Activated CD4-positive, alpha-beta memory T cell treated with anti-CD3 and anti-CD28 coated beads for 36 hours (primary cell): ENCODE data around the gene MVK. TPM values are rescaled to one million over a fixed set of nuclear protein-coding genes. Genes with fewer than 3 reads are reported as not detected.

Experiments used
- CTCF ChIA-PET: fragments of 350-600 bp; sonication (Branson Sonifier 250); formaldehyde crosslinking; loops from one replicate; lab custom pipeline; 2021; ENCODE audit warnings: antibody characterized with exemption, inconsistent platforms; lab: Charles Lee
- POLR2A ChIA-PET: fragments of 350-600 bp; sonication (Branson Sonifier 250); formaldehyde crosslinking; loops from one replicate; lab custom pipeline; 2021; ENCODE audit warnings: antibody characterized with exemption; lab: Charles Lee
- DNase-seq: peaks from one replicate; pipeline ENCODE4 v3.0.0-alpha.2; 2020
- H3K27ac Mint-ChIP-seq: one replicate; pipeline ENCODE4 v1.8.0; 2021; ENCODE audit warnings: mixed read lengths
- H3K27me3 Mint-ChIP-seq: one replicate; pipeline ENCODE4 v1.8.0; 2021; ENCODE audit warnings: mixed read lengths
- H3K36me3 Mint-ChIP-seq: one replicate; pipeline ENCODE4 v1.8.0; 2021; ENCODE audit warnings: mixed read lengths
- H3K4me1 Mint-ChIP-seq: one replicate; pipeline ENCODE4 v1.8.0; 2021; ENCODE audit warnings: low read depth, mixed read lengths
- H3K4me3 Mint-ChIP-seq: one replicate; pipeline ENCODE4 v1.8.0; 2021; ENCODE audit warnings: mild to moderate bottlenecking, mixed read lengths
- H3K9me3 Mint-ChIP-seq: one replicate; pipeline ENCODE4 v1.8.0; 2021; ENCODE audit warnings: mixed read lengths
- intact Hi-C: fragments of 100-400 bp; cut with micrococcal nuclease; formaldehyde crosslinking; loops from one replicate; pipeline ENCODE4 v1.15.1; 2023
- total RNA-seq, 2 experiments: library from RNA; stranded (reverse); gene quantifications; one replicate each; pipeline ENCODE4 v1.2.3, GENCODE V29; 2021

The MVK gene
- total RNA-seq, 2 experiments from 2014 or later: 21.2 TPM

GRCh38 chr12:109572506-109572845 is 1.1 kb upstream of the MVK start:
- Mint-ChIP-seq H3K36me3 (peaks cover 21% of the 10 kb centered on the region), H3K4me1 (peaks cover 27% of the 10 kb centered on the region), H3K27me3 (no peaks in the 10 kb centered on the region), H3K27ac (peak overlapping the region; percentile 85), H3K9me3 (no peaks in the 10 kb centered on the region), H3K4me3 (peak overlapping the region; percentile 86)
- no peak for DNase-seq
- ChIA-PET CTCF (interaction anchor here (1.3 to 1.7 kb wide), 2 partner anchors 25 to 273 kb away, joined by 3 to 8 read pairs; no protein-coding TSS in a partner anchor), POLR2A (interaction anchor here (2.7 kb wide), 1 partner anchor 95 kb away, joined by 10 read pairs; the partner anchor contains the start of genes KCTD10 and UBE3B)
- intact Hi-C loops: loop anchor here (5.0 to 10.0 kb wide), 4 partner anchors 312 to 1060 kb away; partner anchors contain the start of genes GLTP, SSH1 and UNG

- POLR2A ChIA-PET: interaction anchor here (0.9 to 2.7 kb wide), 5 partner anchors 9 to 139 kb away, joined by 3 to 10 read pairs (median 4); partner anchors contain the start of genes KCTD10 and UBE3B
- intact Hi-C loops: loop anchor here (1.0 to 10.0 kb wide), 6 partner anchors 97 to 1062 kb away; partner anchors contain the start of genes FAM222A, GLTP, KCTD10 and SSH1
These were observed 285 bp downstream of the MVK start for GRCh38 chr12:109573914-109574244.

GRCh38 chr12:109575683-109576082 is 2.1 kb downstream of the MVK start:
- Mint-ChIP-seq H3K27ac (no peak overlapping the region), H3K27me3 (no peaks in the 10 kb centered on the region), H3K4me1 (peaks cover 27% of the 10 kb centered on the region), H3K9me3 (no peaks in the 10 kb centered on the region), H3K4me3 (peak overlapping the region; percentile 26), H3K36me3 (peaks cover 38% of the 10 kb centered on the region)
- CTCF ChIA-PET: interaction anchor here (1.2 to 2.8 kb wide), 2 partner anchors 22 to 199 kb away, joined by 4 to 26 read pairs; no protein-coding TSS in a partner anchor
- DNase-seq: no peak
- POLR2A ChIA-PET: no interaction called here
- intact Hi-C loops: loop anchor here (10.0 kb wide), 2 partner anchors 309 to 721 kb away; partner anchors contain the start of genes GLTP and SSH1

More at GRCh38 chr12:109573914-109574244, 285 bp downstream of the MVK start:
- Mint-ChIP-seq H3K9me3 (no peaks in the 10 kb centered on the region), H3K4me3 (peak overlapping the region; percentile 86), H3K27me3 (no peaks in the 10 kb centered on the region), H3K4me1 (peaks cover 27% of the 10 kb centered on the region), H3K36me3 (peaks cover 32% of the 10 kb centered on the region), H3K27ac (peak overlapping the region; percentile 12)
- CTCF ChIA-PET: interaction anchor here (1.1 to 2.8 kb wide), 4 partner anchors 23 to 462 kb away, joined by 3 to 26 read pairs (median 6); no protein-coding TSS in a partner anchor
- no peak for DNase-seq

- Mint-ChIP-seq H3K4me3 (no peak overlapping the region), H3K27ac (no peak overlapping the region), H3K4me1 (peaks cover 20% of the 10 kb centered on the region), H3K9me3 (no peaks in the 10 kb centered on the region), H3K36me3 (peaks cover 41% of the 10 kb centered on the region), H3K27me3 (no peaks in the 10 kb centered on the region)
- POLR2A ChIA-PET: no interaction called here
- CTCF ChIA-PET: no interaction called here
- DNase-seq: no peak
- intact Hi-C loops: loop anchor here (10.0 kb wide), 2 partner anchors 307 to 723 kb away; partner anchors contain the start of genes GLTP and SSH1
These were observed 3.7 kb downstream of the MVK start for GRCh38 chr12:109577311-109577710.

GRCh38 chr12:109578330-109578927 is 4.8 kb downstream of the MVK start:
- H3K27me3 Mint-ChIP-seq: no peaks in the 10 kb centered on the region
- DNase-seq: no peak
- H3K27ac Mint-ChIP-seq: no peak overlapping the region
- H3K36me3 Mint-ChIP-seq: peaks cover 38% of the 10 kb centered on the region
- H3K9me3 Mint-ChIP-seq: no peaks in the 10 kb centered on the region
- ChIA-PET CTCF (no interaction called here), POLR2A (interaction anchor here (1.2 kb wide), 1 partner anchor 13 kb away, joined by 3 read pairs; no protein-coding TSS in a partner anchor)
- H3K4me3 Mint-ChIP-seq: no peak overlapping the region
- intact Hi-C loops: loop anchor here (10.0 kb wide), 2 partner anchors 306 to 724 kb away; partner anchors contain the start of genes GLTP and SSH1
- peaks cover 12% of the 10 kb centered on the region for H3K4me1 Mint-ChIP-seq

- Mint-ChIP-seq H3K4me3 (no peak overlapping the region), H3K36me3 (peaks cover 43% of the 10 kb centered on the region), H3K4me1 (peaks cover 6% of the 10 kb centered on the region), H3K27me3 (no peaks in the 10 kb centered on the region), H3K27ac (no peak overlapping the region), H3K9me3 (no peaks in the 10 kb centered on the region)
- no peak for DNase-seq
- CTCF ChIA-PET: interaction anchor here (1.7 kb wide), 1 partner anchor 15 kb away, joined by 3 read pairs; no protein-coding TSS in a partner anchor
- intact Hi-C loops: loop anchor here (10.0 kb wide), 2 partner anchors 305 to 725 kb away; partner anchors contain the start of genes GLTP and SSH1
- POLR2A ChIA-PET: no interaction called here
These were observed 6.0 kb downstream of the MVK start for GRCh38 chr12:109579639-109580038.

- no peak for DNase-seq
- Mint-ChIP-seq H3K27ac (no peak overlapping the region), H3K4me3 (no peak overlapping the region), H3K27me3 (no peaks in the 10 kb centered on the region), H3K9me3 (no peaks in the 10 kb centered on the region), H3K36me3 (peaks cover 47% of the 10 kb centered on the region), H3K4me1 (no peaks in the 10 kb centered on the region)
- ChIA-PET POLR2A (no interaction called here), CTCF (interaction anchor here (1.7 kb wide), 1 partner anchor 15 kb away, joined by 3 read pairs; no protein-coding TSS in a partner anchor)
- intact Hi-C loops: no loop called here
These were observed 6.7 kb downstream of the MVK start for GRCh38 chr12:109580272-109580671.

GRCh38 chr12:109580684-109581333 is 7.2 kb downstream of the MVK start:
- intact Hi-C loops: no loop called here
- CTCF ChIA-PET: interaction anchor here (1.2 to 1.7 kb wide), 2 partner anchors 14 to 17 kb away, joined by 3 to 4 read pairs; no protein-coding TSS in a partner anchor

GRCh38 chr12:109581334-109581691 is 7.7 kb downstream of the MVK start:
- POLR2A ChIA-PET: no interaction called here
- no peaks in the 10 kb centered on the region for H3K4me1 Mint-ChIP-seq
- intact Hi-C loops: no loop called here
- no peaks in the 10 kb centered on the region for H3K27me3 Mint-ChIP-seq
- H3K36me3 Mint-ChIP-seq: peaks cover 42% of the 10 kb centered on the region
- no peak overlapping the region for H3K4me3 Mint-ChIP-seq
- DNase-seq: no peak
- H3K9me3 Mint-ChIP-seq: no peaks in the 10 kb centered on the region
- no peak overlapping the region for H3K27ac Mint-ChIP-seq
- CTCF ChIA-PET: interaction anchor here (1.1 to 1.7 kb wide), 3 partner anchors 14 to 153 kb away, joined by 3 to 4 read pairs (median 3); no protein-coding TSS in a partner anchor

More at GRCh38 chr12:109580684-109581333, 7.2 kb downstream of the MVK start:
- DNase-seq: no peak
- H3K9me3 Mint-ChIP-seq: no peaks in the 10 kb centered on the region
- H3K4me3 Mint-ChIP-seq: no peak overlapping the region
- H3K36me3 Mint-ChIP-seq: peaks cover 47% of the 10 kb centered on the region
- H3K27me3 Mint-ChIP-seq: no peaks in the 10 kb centered on the region
- POLR2A ChIA-PET: no interaction called here
- H3K27ac Mint-ChIP-seq: no peak overlapping the region
- H3K4me1 Mint-ChIP-seq: no peaks in the 10 kb centered on the region

- intact Hi-C loops: no loop called here
- no peak for DNase-seq
- POLR2A ChIA-PET: no interaction called here
- CTCF ChIA-PET: interaction anchor here (1.1 to 1.2 kb wide), 2 partner anchors 16 to 154 kb away, joined by 3 to 4 read pairs; no protein-coding TSS in a partner anchor
- H3K4me1 Mint-ChIP-seq: no peaks in the 10 kb centered on the region
- no peak overlapping the region for H3K4me3 Mint-ChIP-seq
- H3K27me3 Mint-ChIP-seq: no peaks in the 10 kb centered on the region
- peaks cover 41% of the 10 kb centered on the region for H3K36me3 Mint-ChIP-seq
- no peak overlapping the region for H3K27ac Mint-ChIP-seq
- H3K9me3 Mint-ChIP-seq: no peaks in the 10 kb centered on the region
These were observed 8.3 kb downstream of the MVK start for GRCh38 chr12:109581856-109582255.

- H3K36me3 Mint-ChIP-seq: peaks cover 40% of the 10 kb centered on the region
- no peaks in the 10 kb centered on the region for H3K9me3 Mint-ChIP-seq
- ChIA-PET CTCF (interaction anchor here (1.1 kb wide), 1 partner anchor 154 kb away, joined by 3 read pairs; no protein-coding TSS in a partner anchor), POLR2A (no interaction called here)
- no peaks in the 10 kb centered on the region for H3K27me3 Mint-ChIP-seq
- H3K4me1 Mint-ChIP-seq: no peaks in the 10 kb centered on the region
- no peak overlapping the region for H3K27ac Mint-ChIP-seq
- no peak for DNase-seq
- H3K4me3 Mint-ChIP-seq: no peak overlapping the region
- intact Hi-C loops: no loop called here
These were observed 9.0 kb downstream of the MVK start for GRCh38 chr12:109582636-109583035.

- Mint-ChIP-seq H3K36me3 (peaks cover 42% of the 10 kb centered on the region), H3K27me3 (no peaks in the 10 kb centered on the region), H3K4me3 (no peak overlapping the region), H3K27ac (no peak overlapping the region), H3K9me3 (no peaks in the 10 kb centered on the region), H3K4me1 (no peaks in the 10 kb centered on the region)
- POLR2A ChIA-PET: no interaction called here
- intact Hi-C loops: no loop called here
- CTCF ChIA-PET: interaction anchor here (0.6 kb wide), 1 partner anchor 14 kb away, joined by 3 read pairs; no protein-coding TSS in a partner anchor
- DNase-seq: no peak
These were observed 10.1 kb downstream of the MVK start for GRCh38 chr12:109583733-109584132.
